Stomach smooth muscle (tissue), 2 donors: ENCODE measurements around the gene PGM3.

Source experiments
- H3K27ac ChIP-seq: one replicate; pipeline ENCODE4 v1.7.0; 2013; ENCODE audit warnings: mild to moderate bottlenecking, low read length, inconsistent platforms
- H3K27me3 ChIP-seq, 2 donors: one replicate each; pipeline ENCODE4 v1.7.0; 2013; ENCODE audit warnings: low read length in 2 of 2; ENCODE audit not compliant: insufficient read depth in 2 of 2, control insufficient read depth in 1 of 2
- H3K36me3 ChIP-seq, 2 donors: one replicate each; pipeline ENCODE4 v1.7.0; 2013; ENCODE audit warnings: low read length in 2 of 2; ENCODE audit not compliant: control insufficient read depth in 2 of 2, insufficient read depth in 2 of 2
- H3K4me1 ChIP-seq: one replicate; pipeline ENCODE4 v1.7.0; 2013; ENCODE audit warnings: low read length; ENCODE audit not compliant: control insufficient read depth, insufficient read depth
- H3K4me3 ChIP-seq, 2 donors: one replicate each; pipeline ENCODE4 v1.7.0; 2013; ENCODE audit warnings: low read length in 2 of 2
- H3K9ac ChIP-seq, 2 donors: one replicate each; pipeline ENCODE4 v1.7.0; 2013; ENCODE audit warnings: low read length in 2 of 2, mild to moderate bottlenecking in 1 of 2
- H3K9me3 ChIP-seq, 2 donors: one replicate each; pipeline ENCODE4 v1.7.0; 2013; ENCODE audit warnings: low read length in 2 of 2; ENCODE audit not compliant: control insufficient read depth in 2 of 2
- donor health status: healthy.
- donor health status: Pancreatic carcinoma.

Gene PGM3

DNA sequence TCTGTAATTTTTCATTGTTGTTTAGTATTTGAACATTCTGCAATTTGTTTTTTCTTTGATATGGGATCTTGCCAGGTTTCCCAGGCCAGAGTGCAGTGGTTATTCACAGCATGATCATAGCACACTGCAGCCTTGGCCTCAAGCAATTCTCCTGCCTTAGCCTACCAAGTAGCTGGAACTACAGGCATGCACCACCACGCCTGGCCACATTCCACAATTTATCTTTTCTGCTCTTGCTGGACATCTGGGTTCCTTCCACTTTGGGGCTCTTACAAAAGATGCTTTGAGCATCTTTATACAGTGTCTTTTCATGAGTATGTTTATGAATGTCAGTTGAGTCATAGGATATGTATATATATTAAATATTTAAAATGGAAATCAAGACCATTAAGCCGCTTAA lies 42.0 kb downstream of the PGM3 start:
- no peaks in the 10 kb centered on the region for H3K4me1 ChIP-seq
- no peaks in the 10 kb centered on the region for H3K9me3 ChIP-seq
- no peak overlapping the region for H3K4me3 ChIP-seq
- H3K9ac ChIP-seq = no peak overlapping the region
- H3K27me3 ChIP-seq = no peaks in the 10 kb centered on the region
- H3K27ac ChIP-seq = no peak overlapping the region
- peaks cover 17 to 24% of the 10 kb centered on the region in 2 donors for H3K36me3 ChIP-seq

GRCh38 chr6:83138758-83139157 lies 54.3 kb downstream of the PGM3 start:
- peaks cover 22 to 27% of the 10 kb centered on the region in 2 donors for H3K36me3 ChIP-seq

DNA sequence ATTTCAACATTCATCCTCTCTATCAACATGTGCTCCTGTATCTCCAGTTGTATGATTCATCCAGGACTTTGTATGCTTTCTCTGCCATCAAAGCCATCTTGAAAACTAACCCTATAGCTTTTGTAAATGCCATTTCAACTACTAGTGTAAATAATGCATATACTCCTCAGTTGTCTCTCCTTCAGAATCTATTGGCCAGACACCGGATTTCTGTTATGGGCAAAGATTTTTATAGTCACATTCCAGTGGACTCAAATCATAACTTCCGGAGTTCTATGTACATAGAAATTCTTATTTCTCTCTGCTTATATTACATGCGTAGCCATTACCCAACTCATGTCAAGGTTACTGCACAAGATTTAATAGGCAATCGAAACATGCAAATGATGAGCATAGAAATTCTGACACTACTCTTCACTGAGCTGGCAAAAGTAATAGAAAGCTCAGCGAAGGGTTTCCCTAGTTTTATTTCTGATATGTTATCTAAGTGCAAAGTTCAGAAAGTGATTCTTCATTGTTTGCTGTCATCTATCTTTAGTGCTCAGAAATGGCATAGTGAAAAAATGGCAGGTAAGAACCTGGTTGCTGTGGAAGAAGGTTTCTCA lies 54.8 kb downstream of the PGM3 start:
- H3K4me1 ChIP-seq = no peaks in the 10 kb centered on the region
- no peak overlapping the region for H3K27ac ChIP-seq
- H3K4me3 ChIP-seq = no peak overlapping the region
- H3K36me3 ChIP-seq = peaks cover 22 to 27% of the 10 kb centered on the region in 2 donors
- no peaks in the 10 kb centered on the region for H3K9me3 ChIP-seq
- H3K27me3 ChIP-seq = no peaks in the 10 kb centered on the region
- no peak overlapping the region for H3K9ac ChIP-seq

More at GRCh38 chr6:83138758-83139157, 54.3 kb downstream of the PGM3 start:
- Histone ChIP-seq H3K4me3 (no peak overlapping the region), H3K9me3 (no peaks in the 10 kb centered on the region), H3K27ac (no peak overlapping the region), H3K27me3 (no peaks in the 10 kb centered on the region), H3K4me1 (no peaks in the 10 kb centered on the region), H3K9ac (no peak overlapping the region)

- H3K27me3 ChIP-seq = no peaks in the 10 kb centered on the region
- peaks cover 23 to 24% of the 10 kb centered on the region in 2 donors for H3K36me3 ChIP-seq
- H3K9ac ChIP-seq = no peak overlapping the region
- no peak overlapping the region for H3K4me3 ChIP-seq
- no peak overlapping the region for H3K27ac ChIP-seq
- no peaks in the 10 kb centered on the region for H3K9me3 ChIP-seq
- H3K4me1 ChIP-seq = no peaks in the 10 kb centered on the region
Measured at GRCh38 chr6:83132121-83132520, 60.9 kb downstream of the PGM3 start.

DNA sequence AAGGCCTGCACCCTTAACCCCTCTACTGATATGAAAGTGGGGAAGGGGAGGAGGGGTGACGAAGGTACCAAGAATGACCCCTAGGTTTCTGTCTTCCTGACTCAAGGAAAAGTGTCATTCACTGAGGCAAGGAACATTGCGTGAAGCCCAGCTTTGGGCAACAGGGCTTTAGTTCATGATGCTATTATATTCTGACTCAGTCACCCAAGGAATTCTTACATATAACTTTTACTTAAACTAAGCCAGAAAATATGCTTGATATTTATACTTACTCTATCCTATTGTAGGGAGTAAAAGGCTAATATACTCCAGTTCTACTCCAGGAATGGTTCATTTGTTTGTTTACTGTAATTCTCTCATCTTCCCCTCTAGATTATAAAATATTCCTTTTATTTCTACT lies 65.1 kb downstream of the PGM3 start:
- Histone ChIP-seq H3K4me3 (no peak overlapping the region), H3K4me1 (no peaks in the 10 kb centered on the region), H3K27me3 (no peaks in the 10 kb centered on the region), H3K27ac (no peak overlapping the region), H3K9ac (no peak overlapping the region), H3K9me3 (no peaks in the 10 kb centered on the region), H3K36me3 (peaks cover 34 to 38% of the 10 kb centered on the region in 2 donors)

DNA sequence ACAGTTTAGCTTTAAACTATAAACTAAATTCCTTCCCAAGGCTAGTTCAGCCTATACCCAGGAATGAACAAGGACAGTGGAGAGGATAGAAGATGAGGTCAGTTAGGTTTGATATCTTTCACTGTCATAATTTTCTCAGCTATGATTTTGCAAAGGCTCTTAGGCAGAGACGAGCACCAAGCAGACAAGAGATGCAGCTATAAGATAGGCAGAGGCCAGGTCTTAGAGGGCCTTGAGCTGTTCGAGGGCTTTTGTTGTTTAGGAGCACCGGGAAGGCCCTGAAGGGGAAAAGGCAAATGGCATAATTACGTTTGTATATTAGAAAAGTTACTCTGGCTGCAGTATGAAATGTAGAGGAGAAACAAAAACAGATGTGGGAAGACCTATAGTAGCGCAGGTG lies 65.8 kb downstream of the PGM3 start:
- H3K27ac ChIP-seq = no peak overlapping the region
- H3K4me3 ChIP-seq = no peak overlapping the region
- no peaks in the 10 kb centered on the region for H3K4me1 ChIP-seq
- H3K27me3 ChIP-seq = no peaks in the 10 kb centered on the region
- H3K9me3 ChIP-seq = no peaks in the 10 kb centered on the region
- H3K36me3 ChIP-seq = peaks cover 36 to 38% of the 10 kb centered on the region in 2 donors
- H3K9ac ChIP-seq = no peak overlapping the region

DNA sequence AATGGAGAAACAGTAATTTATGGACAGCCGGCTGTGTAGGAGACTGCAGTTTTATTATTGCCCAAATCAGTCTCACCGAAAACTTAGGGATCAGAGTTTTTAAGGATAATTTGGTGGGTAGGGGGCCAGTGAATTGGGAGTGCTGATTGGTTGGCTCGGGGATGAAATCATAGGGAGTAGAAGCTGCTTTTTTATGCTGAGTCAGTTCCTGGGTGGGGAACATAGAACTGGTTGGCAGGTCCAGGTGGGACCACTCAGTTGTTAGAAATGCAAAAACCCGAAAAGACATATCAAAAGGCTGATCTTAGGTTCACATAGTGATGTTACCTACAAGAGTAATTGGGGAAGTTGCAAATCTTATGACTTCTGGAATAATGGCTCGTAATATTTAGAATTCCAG lies 66.3 kb downstream of the PGM3 start:
- no peaks in the 10 kb centered on the region for H3K4me1 ChIP-seq
- H3K36me3 ChIP-seq = peaks cover 33 to 34% of the 10 kb centered on the region in 2 donors
- H3K4me3 ChIP-seq = no peak overlapping the region
- no peaks in the 10 kb centered on the region for H3K27me3 ChIP-seq
- H3K9ac ChIP-seq = no peak overlapping the region
- H3K27ac ChIP-seq = no peak overlapping the region
- no peaks in the 10 kb centered on the region for H3K9me3 ChIP-seq

DNA sequence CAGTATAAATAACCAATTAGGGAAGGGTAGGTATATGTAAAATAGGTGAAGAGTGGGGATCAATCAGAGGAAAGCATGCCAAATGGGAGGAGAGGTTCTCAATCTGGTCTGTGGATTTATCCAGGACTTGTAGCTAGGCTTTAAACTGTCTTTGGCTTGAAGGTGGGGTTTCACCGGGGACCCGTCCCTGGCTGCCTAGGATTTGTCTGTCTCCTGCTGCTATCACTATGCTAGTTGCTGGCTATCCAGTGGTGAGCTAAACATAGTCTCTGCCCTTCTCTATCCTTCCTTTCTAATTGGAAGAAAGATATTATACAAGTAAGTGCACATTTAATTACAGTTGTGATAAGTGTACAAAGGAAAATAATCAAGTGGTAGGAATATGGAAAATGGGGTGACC lies 66.8 kb downstream of the PGM3 start:
- no peak overlapping the region for H3K27ac ChIP-seq
- peaks cover 32 to 34% of the 10 kb centered on the region in 2 donors for H3K36me3 ChIP-seq
- no peaks in the 10 kb centered on the region for H3K9me3 ChIP-seq
- H3K4me1 ChIP-seq = no peaks in the 10 kb centered on the region
- no peak overlapping the region for H3K9ac ChIP-seq
- no peaks in the 10 kb centered on the region for H3K27me3 ChIP-seq
- H3K4me3 ChIP-seq = no peak overlapping the region

DNA sequence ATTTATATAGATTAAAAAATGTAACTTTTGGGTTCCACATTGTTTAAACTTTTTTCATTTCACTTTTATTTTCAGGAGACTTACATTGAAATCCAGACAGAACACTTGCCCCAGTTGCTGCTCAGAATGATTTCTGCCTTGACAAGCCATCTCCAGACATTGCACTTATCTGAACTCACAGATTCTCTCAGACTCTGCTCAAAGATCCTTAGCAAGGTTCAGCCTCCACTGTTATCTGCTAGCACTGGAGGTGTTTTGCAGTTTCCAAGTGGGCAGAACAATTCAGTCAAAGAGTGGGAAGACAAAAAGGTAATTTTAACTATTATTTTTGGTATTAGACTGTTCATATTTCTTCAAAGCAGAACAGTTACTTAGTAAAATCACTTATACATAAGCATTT lies 67.6 kb downstream of the PGM3 start:
- Histone ChIP-seq H3K27me3 (no peaks in the 10 kb centered on the region), H3K4me1 (no peaks in the 10 kb centered on the region), H3K9ac (no peak overlapping the region), H3K9me3 (no peaks in the 10 kb centered on the region), H3K4me3 (no peak overlapping the region), H3K36me3 (peaks cover 34 to 39% of the 10 kb centered on the region in 2 donors), H3K27ac (no peak overlapping the region)

GRCh38 chr6:83124553-83124952 lies 68.5 kb downstream of the PGM3 start:
- H3K4me1 ChIP-seq = no peaks in the 10 kb centered on the region
- no peak overlapping the region for H3K9ac ChIP-seq
- no peak overlapping the region for H3K27ac ChIP-seq
- H3K4me3 ChIP-seq = no peak overlapping the region
- no peaks in the 10 kb centered on the region for H3K9me3 ChIP-seq
- H3K36me3 ChIP-seq = peaks cover 34 to 39% of the 10 kb centered on the region in 2 donors
- H3K27me3 ChIP-seq = no peaks in the 10 kb centered on the region

DNA sequence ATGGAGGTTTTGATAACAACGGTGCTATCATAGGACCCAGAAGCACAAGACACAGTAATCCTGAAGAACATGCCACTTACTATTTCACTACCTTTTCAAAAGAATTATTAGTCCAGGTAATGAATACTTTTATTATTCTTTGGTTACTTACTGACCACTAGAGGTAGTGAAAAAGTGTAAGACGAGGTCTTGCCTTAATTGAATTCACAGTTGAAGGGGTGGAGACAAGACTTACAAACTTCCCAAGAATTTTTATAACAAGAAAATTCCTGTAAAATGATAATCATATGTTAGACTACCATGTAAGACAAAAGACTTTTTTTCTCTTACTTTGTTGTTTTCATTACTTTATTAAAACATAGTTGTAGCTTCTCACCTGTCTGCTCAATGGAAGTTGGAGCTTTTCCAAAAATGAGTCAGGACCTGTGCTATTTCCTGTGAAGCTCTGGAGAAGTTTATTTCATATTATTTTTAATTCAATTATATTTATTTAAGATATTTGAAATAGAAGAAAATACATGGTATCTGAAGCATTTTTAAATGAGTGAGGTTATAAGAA lies 73.2 kb downstream of the PGM3 start:
- Histone ChIP-seq H3K27me3 (no peaks in the 10 kb centered on the region), H3K4me3 (no peak overlapping the region), H3K36me3 (peaks cover 6 to 17% of the 10 kb centered on the region in 2 donors), H3K4me1 (no peaks in the 10 kb centered on the region), H3K27ac (no peak overlapping the region), H3K9me3 (no peaks in the 10 kb centered on the region), H3K9ac (no peak overlapping the region)
